SU-DHL-6 (cell line): Measurements from ENCODE around the gene UNC119.

Experiments used
- EZH2phosphoT487 ChIP-seq: fragments of 200-600 bp; sonication (generic), shearing (Covaris generic); conservative IDR thresholded peaks from 2 replicates; pipeline ENCODE4 v1.6.1; 2018; ENCODE audit warnings: mild to moderate bottlenecking, antibody characterized with exemption, low read length, moderate library complexity, mixed read lengths
- TF ChIP-seq, protein P1 (sequence below): fragments of 200-600 bp; sonication (generic); IDR thresholded peaks from one replicate; pipeline ENCODE4 v1.5.1; 2017; ENCODE audit warnings: antibody characterized with exemption, mild to moderate bottlenecking, low read length, moderate library complexity; ENCODE audit not compliant: insufficient read depth, poor library complexity, severe bottlenecking

DNA sequence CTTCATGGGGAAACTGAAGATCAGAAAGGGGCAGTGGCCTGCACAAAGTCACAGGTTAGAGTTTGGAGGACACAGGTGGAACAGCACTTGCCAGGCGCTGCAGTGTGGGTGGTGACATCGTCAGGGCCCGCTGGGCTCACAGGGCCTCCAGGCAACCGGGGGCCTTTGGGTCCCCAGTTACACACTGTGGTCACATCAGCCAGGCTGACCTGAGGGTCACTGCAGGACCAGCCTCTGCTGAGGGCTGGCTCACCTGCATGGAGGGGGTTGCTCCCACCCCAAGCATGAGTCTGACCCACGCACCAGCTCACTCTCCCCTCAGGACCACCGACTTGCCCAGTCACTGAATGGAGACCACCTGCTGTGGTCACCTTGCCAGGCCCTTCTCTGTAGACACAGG is 29.2 kb downstream of the UNC119 start:
- TF ChIP-seq, protein P1, sequence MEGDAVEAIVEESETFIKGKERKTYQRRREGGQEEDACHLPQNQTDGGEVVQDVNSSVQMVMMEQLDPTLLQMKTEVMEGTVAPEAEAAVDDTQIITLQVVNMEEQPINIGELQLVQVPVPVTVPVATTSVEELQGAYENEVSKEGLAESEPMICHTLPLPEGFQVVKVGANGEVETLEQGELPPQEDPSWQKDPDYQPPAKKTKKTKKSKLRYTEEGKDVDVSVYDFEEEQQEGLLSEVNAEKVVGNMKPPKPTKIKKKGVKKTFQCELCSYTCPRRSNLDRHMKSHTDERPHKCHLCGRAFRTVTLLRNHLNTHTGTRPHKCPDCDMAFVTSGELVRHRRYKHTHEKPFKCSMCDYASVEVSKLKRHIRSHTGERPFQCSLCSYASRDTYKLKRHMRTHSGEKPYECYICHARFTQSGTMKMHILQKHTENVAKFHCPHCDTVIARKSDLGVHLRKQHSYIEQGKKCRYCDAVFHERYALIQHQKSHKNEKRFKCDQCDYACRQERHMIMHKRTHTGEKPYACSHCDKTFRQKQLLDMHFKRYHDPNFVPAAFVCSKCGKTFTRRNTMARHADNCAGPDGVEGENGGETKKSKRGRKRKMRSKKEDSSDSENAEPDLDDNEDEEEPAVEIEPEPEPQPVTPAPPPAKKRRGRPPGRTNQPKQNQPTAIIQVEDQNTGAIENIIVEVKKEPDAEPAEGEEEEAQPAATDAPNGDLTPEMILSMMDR: no peak
- TF ChIP-seq EZH2phosphoT487: no peak
